HL-60 (cell line): ENCODE results near the gene XKR7.

Experiments used
- GABPA ChIP-seq: IDR thresholded peaks from 2 replicates; pipeline ENCODE4 v1.6.1; 2012; ENCODE audit warnings: low read depth
- POLR2AphosphoS5 ChIP-seq: IDR thresholded peaks from 2 replicates; pipeline ENCODE4 v1.6.1; 2012; ENCODE audit warnings: low read depth
- SPI1 ChIP-seq: IDR thresholded peaks from 2 replicates; pipeline ENCODE4 v1.6.1; 2012; ENCODE audit warnings: low read depth, mild to moderate bottlenecking, borderline replicate concordance
- TF ChIP-seq, protein P1 (sequence below): IDR thresholded peaks from one replicate; pipeline ENCODE4 v1.5.1; 2011; ENCODE audit warnings: low read length, control low read depth, inconsistent platforms; ENCODE audit not compliant: insufficient read depth
- TF ChIP-seq, protein P2 (sequence below): IDR thresholded peaks from 2 replicates; pipeline ENCODE4 v1.6.1; 2012; ENCODE audit warnings: low read depth; ENCODE audit not compliant: insufficient replicate concordance

GRCh38 chr20:31981784-31982183, 13.8 kb downstream of the XKR7 start:
- TF ChIP-seq, protein P1, sequence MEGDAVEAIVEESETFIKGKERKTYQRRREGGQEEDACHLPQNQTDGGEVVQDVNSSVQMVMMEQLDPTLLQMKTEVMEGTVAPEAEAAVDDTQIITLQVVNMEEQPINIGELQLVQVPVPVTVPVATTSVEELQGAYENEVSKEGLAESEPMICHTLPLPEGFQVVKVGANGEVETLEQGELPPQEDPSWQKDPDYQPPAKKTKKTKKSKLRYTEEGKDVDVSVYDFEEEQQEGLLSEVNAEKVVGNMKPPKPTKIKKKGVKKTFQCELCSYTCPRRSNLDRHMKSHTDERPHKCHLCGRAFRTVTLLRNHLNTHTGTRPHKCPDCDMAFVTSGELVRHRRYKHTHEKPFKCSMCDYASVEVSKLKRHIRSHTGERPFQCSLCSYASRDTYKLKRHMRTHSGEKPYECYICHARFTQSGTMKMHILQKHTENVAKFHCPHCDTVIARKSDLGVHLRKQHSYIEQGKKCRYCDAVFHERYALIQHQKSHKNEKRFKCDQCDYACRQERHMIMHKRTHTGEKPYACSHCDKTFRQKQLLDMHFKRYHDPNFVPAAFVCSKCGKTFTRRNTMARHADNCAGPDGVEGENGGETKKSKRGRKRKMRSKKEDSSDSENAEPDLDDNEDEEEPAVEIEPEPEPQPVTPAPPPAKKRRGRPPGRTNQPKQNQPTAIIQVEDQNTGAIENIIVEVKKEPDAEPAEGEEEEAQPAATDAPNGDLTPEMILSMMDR = no peak
- no peak for TF ChIP-seq POLR2AphosphoS5
- TF ChIP-seq GABPA = no peak
- no peak for TF ChIP-seq SPI1
- TF ChIP-seq, protein P2, sequence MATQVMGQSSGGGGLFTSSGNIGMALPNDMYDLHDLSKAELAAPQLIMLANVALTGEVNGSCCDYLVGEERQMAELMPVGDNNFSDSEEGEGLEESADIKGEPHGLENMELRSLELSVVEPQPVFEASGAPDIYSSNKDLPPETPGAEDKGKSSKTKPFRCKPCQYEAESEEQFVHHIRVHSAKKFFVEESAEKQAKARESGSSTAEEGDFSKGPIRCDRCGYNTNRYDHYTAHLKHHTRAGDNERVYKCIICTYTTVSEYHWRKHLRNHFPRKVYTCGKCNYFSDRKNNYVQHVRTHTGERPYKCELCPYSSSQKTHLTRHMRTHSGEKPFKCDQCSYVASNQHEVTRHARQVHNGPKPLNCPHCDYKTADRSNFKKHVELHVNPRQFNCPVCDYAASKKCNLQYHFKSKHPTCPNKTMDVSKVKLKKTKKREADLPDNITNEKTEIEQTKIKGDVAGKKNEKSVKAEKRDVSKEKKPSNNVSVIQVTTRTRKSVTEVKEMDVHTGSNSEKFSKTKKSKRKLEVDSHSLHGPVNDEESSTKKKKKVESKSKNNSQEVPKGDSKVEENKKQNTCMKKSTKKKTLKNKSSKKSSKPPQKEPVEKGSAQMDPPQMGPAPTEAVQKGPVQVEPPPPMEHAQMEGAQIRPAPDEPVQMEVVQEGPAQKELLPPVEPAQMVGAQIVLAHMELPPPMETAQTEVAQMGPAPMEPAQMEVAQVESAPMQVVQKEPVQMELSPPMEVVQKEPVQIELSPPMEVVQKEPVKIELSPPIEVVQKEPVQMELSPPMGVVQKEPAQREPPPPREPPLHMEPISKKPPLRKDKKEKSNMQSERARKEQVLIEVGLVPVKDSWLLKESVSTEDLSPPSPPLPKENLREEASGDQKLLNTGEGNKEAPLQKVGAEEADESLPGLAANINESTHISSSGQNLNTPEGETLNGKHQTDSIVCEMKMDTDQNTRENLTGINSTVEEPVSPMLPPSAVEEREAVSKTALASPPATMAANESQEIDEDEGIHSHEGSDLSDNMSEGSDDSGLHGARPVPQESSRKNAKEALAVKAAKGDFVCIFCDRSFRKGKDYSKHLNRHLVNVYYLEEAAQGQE = no peak
